HepG2 (cell line): ENCODE data around the gene HYCC1. TPM values are rescaled to one million over a fixed set of nuclear protein-coding genes. Genes with fewer than 3 reads are reported as not detected.

ENCODE experiments used
- ATAC-seq: fragments of 200-7000 bp; cut with Tn5 transposase; 3 replicates; pipeline ENCODE4 v1.9.1; 2020; ENCODE audit warnings: mild to moderate bottlenecking, moderate library complexity
- BruUV-seq: library from RNA; stranded (reverse); fragments of 400-500 nt; replicated peaks from 2 replicates; lab custom pipeline; 2021; lab: Mats Ljungman, UMichigan
- CTCF ChIA-PET: fragments of 300-600 bp; formaldehyde crosslinking; extraction: SDS; loops from one replicate; lab custom pipeline; 2021; ENCODE audit warnings: low total read pairs, inconsistent platforms, low intra/inter-chr PET ratio; lab: Yijun Ruan, JAX
- POLR2A ChIA-PET: fragments of 350-600 bp; sonication (Branson Sonifier 250); formaldehyde crosslinking; loops from one replicate; lab custom pipeline; 2020; ENCODE audit warnings: antibody characterized with exemption, inconsistent platforms; lab: Yijun Ruan, JAX
- DNase-seq: peaks from one replicate; pipeline ENCODE4 v3.0.0-alpha.2; 2015; ENCODE audit warnings: low spot score
- FAIRE-seq: peaks from 3 replicates; lab custom pipeline; 2011; peaks lifted over from hg19 to GRCh38; lab: Jason Lieb, UNC
- H2AFZ ChIP-seq: one replicate; pipeline ENCODE4 v1.6.1; 2011; ENCODE audit warnings: low read length, inconsistent platforms
- H3K27ac ChIP-seq: fragments of 300-600 bp; 3 replicates; pipeline ENCODE4 v1.8.0; 2011; ENCODE audit warnings: mixed run types, mild to moderate bottlenecking, mixed read lengths, low read length, inconsistent platforms; ENCODE audit not compliant: insufficient read depth; ENCODE audit errors: extremely low read length
- H3K27me3 ChIP-seq, 2 experiments: fragments of 200-600 bp in 1 of 2; 2 replicates in 1 of 2; 3 replicates in 1 of 2; pipeline versions ENCODE4 v1.6.0 to v1.8.0; 2011; ENCODE audit warnings: low read length in 2 of 2, mild to moderate bottlenecking in 2 of 2, moderate library complexity in 2 of 2, inconsistent platforms in 1 of 2; ENCODE audit not compliant: insufficient read depth in 2 of 2, control insufficient read depth in 1 of 2
- H3K36me3 ChIP-seq, 2 experiments: fragments of 200-600 bp in 1 of 2; replicated peaks in 1 of 2; 2 replicates in 1 of 2; 3 replicates in 1 of 2; pipeline versions ENCODE4 v1.5.1 to v1.8.0; 2011; ENCODE audit warnings: low read length in 2 of 2, inconsistent platforms in 1 of 2; ENCODE audit not compliant: insufficient read depth in 2 of 2, control insufficient read depth in 1 of 2
- H3K4me1 ChIP-seq: 2 replicates; pipeline ENCODE4 v1.5.1; 2012; ENCODE audit warnings: low read length, inconsistent platforms; ENCODE audit not compliant: insufficient read depth
- H3K4me2 ChIP-seq: 2 replicates; pipeline ENCODE4 v1.6.0; 2011; ENCODE audit warnings: low read depth, low read length, inconsistent platforms
- H3K4me3 ChIP-seq, 3 experiments: fragments of 200-600 bp in 1 of 3; sonication (generic), shearing (Covaris generic) in 1 of 3; replicated peaks in 1 of 3; 2 replicates each; pipeline ENCODE4 v1.5.1; 2011 to 2016; ENCODE audit warnings: low read length in 3 of 3, inconsistent platforms in 2 of 3, low read depth in 2 of 3, mild to moderate bottlenecking in 2 of 3, control low read depth in 1 of 3, mixed read lengths in 1 of 3; ENCODE audit not compliant: insufficient read depth in 1 of 3
- H3K79me2 ChIP-seq: one replicate; pipeline ENCODE4 v1.6.1; 2011; ENCODE audit warnings: low read length, inconsistent platforms; ENCODE audit not compliant: insufficient read depth
- H3K9ac ChIP-seq: 2 replicates; pipeline ENCODE4 v1.6.0; 2011; ENCODE audit warnings: mild to moderate bottlenecking, low read depth, low read length, inconsistent platforms; ENCODE audit not compliant: insufficient read depth
- H3K9me3 ChIP-seq: 2 replicates; pipeline ENCODE4 v1.5.1; 2012; ENCODE audit warnings: mild to moderate bottlenecking, low read length
- H4K20me1 ChIP-seq: 2 replicates; pipeline ENCODE4 v1.6.0; 2011; ENCODE audit warnings: inconsistent platforms, mild to moderate bottlenecking, low read length, moderate library complexity; ENCODE audit not compliant: insufficient read depth
- CBX5 ChIP-seq: sonication (generic); formaldehyde crosslinking; IDR thresholded peaks from 2 replicates; pipeline ENCODE4 v1.4.0; 2020; ENCODE audit warnings: missing genetic modification reagents, borderline replicate concordance
- SMARCE1 ChIP-seq: fragments of 450-650 bp; IDR thresholded peaks from 2 replicates; pipeline ENCODE4 v1.6.1; 2017; ENCODE audit warnings: borderline replicate concordance
- STAG1 ChIP-seq: sonication (generic); formaldehyde crosslinking; IDR thresholded peaks from 2 replicates; pipeline ENCODE4 v1.4.0; 2020; ENCODE audit warnings: missing genetic modification reagents
- ZFP36L1 ChIP-seq: sonication (generic); formaldehyde crosslinking; IDR thresholded peaks from 2 replicates; pipeline ENCODE4 v1.8.0; 2022; ENCODE audit warnings: mild to moderate bottlenecking, missing genetic modification reagents, moderate library complexity
- WGBS: methylation state at CpG from one replicate; pipeline ENCODE4 v1.1.6; 2017; ENCODE audit warnings: low lambda C conversion rate; 5-methylcytosine and 5-hydroxymethylcytosine counted together
- in situ Hi-C: cut with HindIII; loops from 2 replicates; pipeline ENCODE4 v1.10.0; 2017; ENCODE audit warnings: low pct_unique_long_range_greater_than_20kb; ENCODE audit not compliant: extremely low pct_ligation_motif_present
- intact Hi-C: fragments of 100-400 bp; cut with micrococcal nuclease; formaldehyde crosslinking; loops from one replicate; pipeline ENCODE4 v1.10.0; 2022; ENCODE audit not compliant: unreplicated experiment
- polyA plus RNA-seq, 8 experiments: library from polyadenylated mRNA; depleted of rRNA in 3 of 8; stranded (reverse) in 7 of 8; unstranded in 1 of 8; fragments of >200 nt; fragmentation: Illumina TruSeq in 4 of 8; extraction: Trizol in 4 of 8; gene quantifications; 2 replicates each; pipeline versions ENCODE4 v1.2.1 to v1.2.3, GENCODE V29; 2011 to 2016; ENCODE audit warnings: low read depth in 4 of 8, missing spikeins in 1 of 8, mixed read lengths in 1 of 8; ENCODE audit not compliant: insufficient read depth in 1 of 8
- total RNA-seq, 5 experiments: library from RNA; depleted of rRNA; stranded (reverse); fragments of >200 nt; fragmentation: Illumina TruSeq; extraction: Trizol; gene quantifications; 2 replicates each; pipeline ENCODE4 v1.2.3, GENCODE V29; 2016; ENCODE audit warnings: low read depth in 1 of 5
- TF ChIP-seq, protein P1 (sequence below): sonication (generic); formaldehyde crosslinking; IDR thresholded peaks from 2 replicates; pipeline ENCODE4 v1.4.0; 2020; ENCODE audit warnings: mild to moderate bottlenecking, missing genetic modification reagents, borderline replicate concordance
- TF ChIP-seq, protein P2 (sequence below): sonication (generic); formaldehyde crosslinking; conservative IDR thresholded peaks from 2 replicates; pipeline ENCODE4 v1.5.0; 2020; ENCODE audit warnings: missing genetic modification reagents

HYCC1 gene
- total and polyA plus RNA-seq, 2 of the 13 experiments (the other 11 are each of a cell fraction or from before 2014, with no cell fraction given): 9.5 to 41.8 TPM

DNA sequence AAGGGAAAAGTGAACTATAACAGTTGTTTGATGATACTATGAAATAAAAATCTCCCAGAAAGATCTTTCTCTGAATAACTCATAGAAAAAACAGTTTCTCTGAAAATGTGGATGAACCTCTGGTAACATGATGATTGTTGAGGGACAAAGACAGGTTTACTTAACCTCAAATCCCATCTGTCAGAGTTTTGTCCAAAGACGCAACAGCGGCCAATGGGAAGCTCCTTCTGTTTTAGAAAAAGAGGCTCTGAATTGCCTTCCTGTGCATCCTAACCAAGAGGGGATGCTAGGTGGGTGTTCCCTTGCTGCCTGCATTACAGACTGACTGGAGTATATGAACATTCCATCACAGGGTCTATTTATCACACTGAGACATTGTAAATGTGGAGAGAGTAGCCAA lies 8.9 kb upstream of the HYCC1 start:
- Histone ChIP-seq H2AFZ (no peak overlapping the region), H3K4me2 (no peak overlapping the region), H3K79me2 (no peaks in the 10 kb centered on the region), H3K4me3 (no peak overlapping the region), H3K9me3 (no peaks in the 10 kb centered on the region), H3K27ac (no peak overlapping the region), H3K36me3 (no peaks in the 10 kb centered on the region), H3K4me1 (no peaks in the 10 kb centered on the region), H3K27me3 (peaks cover 0 to 22% of the 10 kb centered on the region in 2 experiments; a peak in 3 of 5 replicates), H3K9ac (no peak overlapping the region), H4K20me1 (no peaks in the 10 kb centered on the region)
- intact Hi-C loops: no loop called here
- ATAC-seq (no peak), DNase-seq (no peak), FAIRE-seq (no peak)
- WGBS: 86% methylated on average over 2 of the region's 2 CpGs
- in situ Hi-C loops: no loop called here
- ChIA-PET CTCF (no interaction called here), POLR2A (no interaction called here)
- BruUV-seq: no TSS peak
- no peak for TF ChIP-seq CBX5

DNA sequence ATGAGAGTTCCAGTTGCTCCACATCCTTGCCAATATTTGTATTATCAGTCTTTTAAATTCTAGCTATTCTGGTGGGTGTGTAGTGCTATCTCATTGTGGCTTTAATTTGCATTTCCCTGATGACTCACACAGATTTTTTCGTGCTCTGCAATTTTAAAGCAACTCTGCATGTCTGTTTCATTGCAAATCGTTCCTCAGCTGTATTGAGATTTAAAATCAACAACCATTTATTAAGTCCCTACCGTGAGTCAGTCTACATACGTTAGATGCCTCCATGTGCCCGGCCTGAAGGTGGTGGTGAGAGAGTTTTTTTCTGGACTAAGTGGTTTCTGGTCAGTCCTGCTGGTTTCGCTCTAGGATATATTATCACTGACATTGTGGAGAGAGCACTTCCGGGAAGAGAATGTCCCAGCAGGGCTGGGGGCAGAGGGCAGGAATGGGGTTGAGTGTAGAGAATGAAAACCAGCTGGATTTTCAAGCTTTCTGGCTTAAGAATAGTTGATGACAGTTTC lies 8.4 kb upstream of the HYCC1 start:
- Histone ChIP-seq H3K27me3 (peaks cover 0 to 22% of the 10 kb centered on the region in 2 experiments; a peak in 3 of 5 replicates), H4K20me1 (no peaks in the 10 kb centered on the region), H3K9me3 (no peaks in the 10 kb centered on the region), H3K4me3 (no peak overlapping the region), H3K79me2 (no peaks in the 10 kb centered on the region), H2AFZ (no peak overlapping the region), H3K4me1 (peaks cover 3% of the 10 kb centered on the region), H3K9ac (no peak overlapping the region), H3K4me2 (no peak overlapping the region), H3K36me3 (no peaks in the 10 kb centered on the region), H3K27ac (no peak overlapping the region)
- ATAC-seq (no peak), DNase-seq (no peak), FAIRE-seq (no peak)
- POLR2A ChIA-PET: no interaction called here
- CTCF ChIA-PET: no interaction called here
- BruUV-seq: no TSS peak
- in situ Hi-C loops: no loop called here
- TF ChIP-seq, protein P1, sequence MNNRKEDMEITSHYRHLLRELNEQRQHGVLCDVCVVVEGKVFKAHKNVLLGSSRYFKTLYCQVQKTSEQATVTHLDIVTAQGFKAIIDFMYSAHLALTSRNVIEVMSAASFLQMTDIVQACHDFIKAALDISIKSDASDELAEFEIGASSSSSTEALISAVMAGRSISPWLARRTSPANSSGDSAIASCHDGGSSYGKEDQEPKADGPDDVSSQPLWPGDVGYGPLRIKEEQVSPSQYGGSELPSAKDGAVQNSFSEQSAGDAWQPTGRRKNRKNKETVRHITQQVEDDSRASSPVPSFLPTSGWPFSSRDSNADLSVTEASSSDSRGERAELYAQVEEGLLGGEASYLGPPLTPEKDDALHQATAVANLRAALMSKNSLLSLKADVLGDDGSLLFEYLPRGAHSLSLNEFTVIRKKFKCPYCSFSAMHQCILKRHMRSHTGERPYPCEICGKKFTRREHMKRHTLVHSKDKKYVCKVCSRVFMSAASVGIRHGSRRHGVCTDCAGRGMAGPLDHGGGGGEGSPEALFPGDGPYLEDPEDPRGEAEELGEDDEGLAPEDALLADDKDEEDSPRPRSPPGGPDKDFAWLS (CRISPR knock-in tag): no peak
- no peak for TF ChIP-seq ZFP36L1 (CRISPR knock-in tag)
- no peak for TF ChIP-seq STAG1 (CRISPR knock-in tag)
- no peak for TF ChIP-seq SMARCE1
- TF ChIP-seq, protein P2, sequence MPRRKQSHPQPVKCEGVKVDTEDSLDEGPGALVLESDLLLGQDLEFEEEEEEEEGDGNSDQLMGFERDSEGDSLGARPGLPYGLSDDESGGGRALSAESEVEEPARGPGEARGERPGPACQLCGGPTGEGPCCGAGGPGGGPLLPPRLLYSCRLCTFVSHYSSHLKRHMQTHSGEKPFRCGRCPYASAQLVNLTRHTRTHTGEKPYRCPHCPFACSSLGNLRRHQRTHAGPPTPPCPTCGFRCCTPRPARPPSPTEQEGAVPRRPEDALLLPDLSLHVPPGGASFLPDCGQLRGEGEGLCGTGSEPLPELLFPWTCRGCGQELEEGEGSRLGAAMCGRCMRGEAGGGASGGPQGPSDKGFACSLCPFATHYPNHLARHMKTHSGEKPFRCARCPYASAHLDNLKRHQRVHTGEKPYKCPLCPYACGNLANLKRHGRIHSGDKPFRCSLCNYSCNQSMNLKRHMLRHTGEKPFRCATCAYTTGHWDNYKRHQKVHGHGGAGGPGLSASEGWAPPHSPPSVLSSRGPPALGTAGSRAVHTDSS (CRISPR knock-in tag): no peak
- WGBS: 7% methylated on average over 7 of the region's 7 CpGs
- intact Hi-C loops: no loop called here
